T-helper 1 cell treated with Interleukin-12 subunit alpha and Interleukin-12 subunit beta and Interleukin-4 antibody, amounts not matched to agents 30 ng/mL and 1 ng/mL, for 36 hours (primary cell): ENCODE measurements around the gene PREB. TPM values are rescaled to one million over a fixed set of nuclear protein-coding genes. Genes with fewer than 3 reads are reported as not detected.

Source experiments
- intact Hi-C: fragments of 100-400 bp; cut with micrococcal nuclease; formaldehyde crosslinking; loops from one replicate; pipeline ENCODE4 v1.15.1; 2024
- total RNA-seq: library from RNA; stranded (reverse); gene quantifications from 2 replicates; pipeline ENCODE4 v1.2.3, GENCODE V29; 2022

The PREB gene
- total RNA-seq, 1 donor from 2014 or later: 82.7 TPM

- intact Hi-C loops: no loop called here
Observed at GRCh38 chr2:27154488-27154887, 20.1 kb upstream of the PREB start.

- intact Hi-C loops: no loop called here
Observed at GRCh38 chr2:27152796-27153464, 18.5 kb upstream of the PREB start.

DNA sequence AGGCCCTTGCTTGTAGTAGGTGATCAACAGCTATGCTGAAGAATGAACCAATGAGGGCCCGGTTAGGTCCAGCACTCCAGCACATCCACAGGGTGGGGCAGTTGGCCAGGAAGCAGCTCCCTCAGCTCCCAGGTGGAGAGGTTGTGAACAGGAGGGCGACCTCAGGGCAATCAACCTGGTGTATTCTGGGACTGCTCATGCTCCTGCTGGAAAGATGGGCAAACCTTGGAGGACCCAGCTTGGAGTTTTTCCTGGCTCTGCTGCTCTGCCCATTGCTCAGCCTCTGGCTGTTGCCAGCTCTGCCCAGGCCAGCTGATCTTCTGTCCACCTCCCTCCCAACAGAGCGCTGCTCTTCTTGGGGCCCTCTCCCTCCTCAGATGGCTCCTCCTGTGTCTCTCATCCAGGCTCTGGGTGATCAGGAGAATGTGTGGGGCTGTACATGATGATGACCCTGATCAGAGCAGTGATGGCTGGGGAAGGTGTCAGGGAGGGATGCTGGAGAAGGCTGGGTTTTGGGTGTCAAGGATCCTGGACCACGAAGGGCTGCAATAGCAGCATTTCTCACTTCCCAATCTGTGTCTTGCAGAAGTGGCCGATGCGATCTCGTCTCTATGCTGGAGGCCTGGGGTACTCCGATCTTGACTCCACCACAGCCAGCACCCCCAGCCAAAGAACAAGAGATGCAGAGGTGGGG lies 17.8 kb upstream of the PREB start:
- intact Hi-C loops: no loop called here

- intact Hi-C loops: no loop called here
Observed at GRCh38 chr2:27150639-27151230, 16.3 kb upstream of the PREB start.

DNA sequence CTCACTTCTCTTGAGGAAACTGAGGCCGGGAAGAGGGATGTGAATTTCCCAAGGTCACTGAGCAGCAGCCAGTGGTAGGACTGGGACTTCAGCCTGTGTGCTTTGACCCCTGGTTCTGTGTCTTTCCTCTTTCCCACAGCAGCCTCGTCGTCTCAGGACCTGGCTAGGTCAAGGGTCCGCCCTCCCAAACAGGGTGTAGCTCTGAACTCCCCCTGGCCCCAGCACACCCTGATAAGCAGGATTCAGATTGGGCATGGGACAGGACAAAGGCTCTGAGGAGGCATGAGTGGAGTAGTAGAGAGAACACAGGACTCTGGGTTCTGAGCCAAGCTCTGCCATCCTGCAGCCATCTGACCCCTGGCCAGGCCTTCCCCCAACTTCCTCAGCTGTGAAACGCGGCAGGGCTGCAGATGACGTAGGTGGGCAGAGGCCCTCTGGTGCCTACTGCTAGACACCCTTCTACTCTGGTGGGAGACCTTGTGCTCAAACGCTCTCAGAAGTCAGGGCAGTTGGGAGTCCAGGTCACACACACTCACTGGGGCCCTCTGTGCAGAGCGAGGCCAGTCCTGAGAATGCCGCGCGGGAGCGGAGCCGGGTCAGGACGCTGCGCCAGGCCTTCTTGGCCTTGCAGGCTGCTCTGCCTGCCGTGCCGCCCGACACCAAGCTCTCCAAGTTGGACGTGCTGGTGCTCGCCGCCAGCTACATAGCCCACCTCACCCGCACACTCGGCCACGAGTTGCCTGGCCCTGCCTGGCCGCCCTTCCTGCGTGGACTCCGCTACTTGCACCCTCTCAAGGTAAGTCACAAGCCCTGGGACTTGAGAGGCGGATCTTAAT lies 15.4 kb upstream of the PREB start:
- intact Hi-C loops: no loop called here

- intact Hi-C loops: no loop called here
Observed at GRCh38 chr2:27148801-27149439, 14.5 kb upstream of the PREB start, which contains the start of gene TCF23. Gene TCF23 (plus strand): TSS chr2:27149004. CDS start chr2:27149134, 130 bp downstream.

DNA sequence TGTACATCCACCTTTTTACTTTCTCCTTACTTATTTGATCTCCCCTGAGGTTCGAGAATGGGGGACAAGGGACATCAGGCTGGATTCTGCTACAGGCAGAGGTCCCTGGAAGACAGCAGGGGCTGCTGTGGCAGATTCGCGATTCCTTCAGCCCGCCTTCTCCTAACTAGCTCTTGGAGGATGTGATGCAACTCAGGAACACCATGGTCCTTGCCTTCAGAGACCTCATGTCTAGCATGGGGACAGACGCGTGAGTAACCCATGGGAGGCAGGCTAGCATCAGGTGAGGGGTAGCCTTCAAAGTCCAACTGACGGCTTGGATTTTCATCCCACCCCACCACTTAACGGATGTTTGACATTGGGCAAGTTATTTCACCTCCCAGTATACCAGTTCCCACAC lies 13.5 kb upstream of the PREB start:
- intact Hi-C loops: no loop called here

GRCh38 chr2:27145682-27146081 lies 11.2 kb upstream of the PREB start:
- intact Hi-C loops: no loop called here

DNA sequence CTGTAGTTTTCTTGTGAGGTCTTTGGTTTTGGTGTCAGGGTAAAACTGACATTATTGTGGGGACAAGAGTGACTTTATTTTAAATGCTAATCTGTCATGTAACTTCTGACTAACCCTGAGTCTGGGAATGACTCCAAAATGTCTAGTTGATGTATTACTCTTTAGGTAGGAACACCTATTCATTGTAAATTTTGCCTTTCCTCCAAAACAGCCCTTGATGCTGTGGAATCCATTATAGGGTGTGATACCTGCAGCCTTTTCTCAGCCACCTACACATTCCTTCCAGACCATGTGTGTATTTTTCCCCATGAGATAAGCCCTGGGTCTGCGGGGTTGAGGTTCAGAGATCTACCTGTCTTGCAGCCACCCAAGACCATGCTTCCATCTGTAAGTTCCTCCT lies 8.8 kb upstream of the PREB start:
- intact Hi-C loops: no loop called here

DNA sequence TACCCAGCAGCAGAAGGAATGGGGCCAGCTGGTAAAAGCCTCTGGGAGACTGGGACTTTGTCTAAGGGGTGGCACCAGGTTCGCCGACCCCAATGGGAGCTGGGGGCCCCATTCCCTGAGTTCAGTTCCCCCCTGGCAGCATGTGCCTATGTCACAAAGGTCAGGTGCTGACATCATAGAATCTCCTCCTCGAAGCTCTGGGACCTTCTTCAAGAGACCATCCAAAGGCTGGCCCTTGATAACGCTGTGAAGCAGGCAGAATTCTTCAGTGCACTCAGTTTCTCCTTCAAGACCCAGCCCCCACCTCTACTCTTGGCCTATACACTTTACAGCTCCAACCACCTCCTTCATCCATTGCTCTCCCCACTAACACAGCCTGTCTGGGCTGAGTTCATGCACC lies 4.9 kb upstream of the PREB start, which contains the start of gene PRR30:
TSS of gene PRR30 (minus strand) at position 101 of the 400 bp plus-strand sequence. CDS start 1,081 bp downstream, outside the sequence.
- intact Hi-C loops: no loop called here

DNA sequence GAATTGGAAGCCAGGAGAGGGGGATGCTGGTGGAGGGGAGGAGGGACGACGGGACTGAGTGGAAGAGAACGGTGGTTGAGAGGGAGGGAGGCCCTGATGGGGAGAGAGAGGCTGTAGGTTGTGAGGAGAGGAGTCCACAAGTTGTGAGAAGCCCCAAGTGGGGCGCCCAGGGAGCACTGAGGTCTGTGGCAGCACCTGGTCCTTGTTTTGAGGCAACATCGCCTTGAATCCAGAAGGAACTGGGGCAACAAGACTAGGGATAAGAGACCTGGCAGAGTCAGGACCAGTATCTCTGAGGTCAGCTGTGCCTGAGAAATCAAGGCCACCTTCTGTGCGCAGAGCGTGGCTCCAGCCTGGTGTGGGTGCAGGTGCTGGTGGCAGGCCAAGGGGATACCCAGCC lies 3.7 kb upstream of the PREB start:
- intact Hi-C loops: no loop called here

DNA sequence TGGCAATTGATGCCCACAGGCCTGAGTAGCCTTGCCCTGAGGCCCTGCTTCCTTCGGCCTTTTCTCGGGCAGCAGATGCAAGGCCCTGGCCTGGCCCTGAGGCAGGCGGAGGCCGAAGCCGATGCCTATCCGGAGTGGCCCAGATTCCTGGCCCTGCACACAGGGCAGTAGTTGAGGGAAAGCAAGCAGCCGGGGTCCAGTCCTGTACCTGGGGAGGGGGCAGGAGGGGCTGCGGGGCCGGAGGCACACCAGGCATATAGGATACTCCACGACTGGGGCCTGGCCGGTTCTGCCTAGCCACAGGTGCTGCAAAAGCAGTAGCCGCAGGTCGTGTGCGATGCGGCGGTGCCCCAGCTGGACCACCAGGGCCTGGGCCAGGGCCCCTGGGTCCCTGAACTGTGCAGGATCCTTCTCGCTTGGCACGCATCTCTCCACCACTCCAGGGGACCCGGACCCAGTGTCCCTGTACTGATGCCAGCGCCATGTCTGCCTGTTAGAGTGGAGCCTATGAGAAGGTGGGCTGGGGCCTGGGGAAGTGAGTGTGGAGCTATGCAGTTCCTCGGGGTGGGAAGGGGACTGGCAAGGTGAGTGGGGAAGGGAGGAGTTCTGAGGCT lies 3.0 kb upstream of the PREB start:
- intact Hi-C loops: no loop called here

GRCh38 chr2:27136751-27137150 lies 2.3 kb upstream of the PREB start:
- intact Hi-C loops: no loop called here

- intact Hi-C loops: loop anchor here (2.0 kb wide), 2 partner anchors 17 to 351 kb away; partner anchors contain the start of gene CGREF1
Observed at GRCh38 chr2:27135478-27135955, 1.1 kb upstream of the PREB start.

DNA sequence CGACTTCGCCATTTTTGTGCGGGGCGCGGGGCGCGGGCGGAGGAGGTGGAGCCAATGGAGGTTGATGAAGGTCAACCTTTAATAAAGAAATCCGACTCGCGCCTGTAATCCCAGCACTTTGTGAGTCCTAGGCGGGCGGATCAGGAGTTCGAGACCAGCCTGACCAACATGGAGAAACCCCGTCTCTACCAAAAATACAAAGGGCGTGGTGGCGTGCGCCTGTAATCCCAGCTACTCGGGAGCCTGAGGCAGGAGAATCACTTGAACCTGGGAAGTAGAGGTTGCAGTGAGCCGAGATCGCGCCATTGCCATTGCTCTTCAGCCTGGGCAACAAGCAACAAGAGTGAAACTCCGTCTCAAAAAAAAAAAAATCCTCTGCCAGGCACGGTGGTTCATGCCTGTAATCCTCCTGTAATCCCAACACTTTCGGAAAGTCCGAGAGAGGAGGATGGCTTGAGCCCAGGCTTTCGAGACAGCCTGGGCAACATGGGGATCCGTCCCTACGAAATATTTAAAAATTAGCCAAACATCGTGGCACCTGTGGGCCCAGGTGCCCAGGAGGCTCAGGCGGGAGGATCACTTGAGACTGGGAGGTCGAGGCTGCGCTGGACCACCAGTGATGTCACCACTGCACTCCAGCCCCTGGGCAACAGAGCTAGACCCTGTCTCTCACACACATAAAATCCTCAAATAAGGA lies 493 bp upstream of the PREB start:
- intact Hi-C loops: loop anchor here (1.0 to 5.0 kb wide), 15 partner anchors 12 to 1257 kb away; partner anchors contain the start of genes ABHD1, AGBL5, ATRAID and CAD

- intact Hi-C loops: loop anchor here (5.0 kb wide), 3 partner anchors 239 to 1259 kb away; partner anchors contain the start of genes EIF2B4, FOSL2, SLC4A1AP and SNX17
Observed at GRCh38 chr2:27133195-27133875, 1.1 kb downstream of the PREB start.

DNA sequence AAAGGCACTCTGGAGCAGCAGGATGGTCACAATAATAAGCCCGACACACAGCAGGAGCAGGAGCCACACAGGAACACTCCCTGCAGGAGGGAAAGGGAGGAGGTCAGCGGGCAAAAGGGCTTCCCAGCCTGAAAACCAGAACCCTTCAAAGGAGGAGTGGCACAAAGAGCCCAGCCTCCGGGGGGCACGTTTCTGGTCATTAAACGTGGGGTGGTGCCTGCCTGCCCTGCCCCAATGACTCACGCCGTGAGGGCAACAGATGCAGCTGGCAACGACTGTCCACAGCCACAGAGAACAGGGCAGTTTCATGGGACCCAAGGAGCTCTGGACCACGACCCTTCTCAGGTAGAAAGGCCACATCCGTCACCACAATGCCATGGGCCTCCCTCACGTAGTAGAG lies 3.0 kb downstream of the PREB start:
- intact Hi-C loops: loop anchor here (5.0 kb wide), 3 partner anchors 241 to 1261 kb away; partner anchors contain the start of genes EIF2B4, FOSL2, SLC4A1AP and SNX17

GRCh38 chr2:27130396-27130795 lies 4.0 kb downstream of the PREB start:
- intact Hi-C loops: loop anchor here (5.0 kb wide), 3 partner anchors 242 to 1262 kb away; partner anchors contain the start of genes EIF2B4, FOSL2, SLC4A1AP and SNX17
